H1 (cell line): Measurements from ENCODE around the gene NPIPA1. TPM values are rescaled to one million over a fixed set of nuclear protein-coding genes. Genes with fewer than 3 reads are reported as not detected.
A peak's percentile ranks its signal among the peaks of the same experiment; 100 is the strongest.
"Not testable (repeated sequence)": the region's sequence is repeated elsewhere in the genome, so short reads cannot be mapped to it uniquely, and the experiment has no call there.

Experiments
- CTCF ChIA-PET: fragments of 300-600 bp; sonication (Branson Sonifier 250); formaldehyde crosslinking; loops from one replicate; lab custom pipeline; 2021; ENCODE audit not compliant: partially characterized antibody; lab: Charles Lee
- POLR2A ChIA-PET: fragments of 300-600 bp; sonication (Branson Sonifier 250); formaldehyde crosslinking; loops from one replicate; lab custom pipeline; 2021; ENCODE audit warnings: inconsistent platforms; ENCODE audit not compliant: partially characterized antibody; lab: Charles Lee
- DNase-seq, 2 experiments: peaks; one replicate each; pipeline versions ENCODE4 v3.0.0 to v3.0.0-alpha.2; 2010 to 2022; ENCODE audit warnings: low spot score in 2 of 2, low read depth in 1 of 2, mixed read lengths in 1 of 2
- FAIRE-seq: peaks from 2 replicates; lab custom pipeline; 2011; peaks lifted over from hg19 to GRCh38; lab: Jason Lieb, UNC
- H2AFZ ChIP-seq: 2 replicates; pipeline ENCODE4 v1.8.1; 2012; ENCODE audit warnings: low read length, inconsistent platforms
- H2AK5ac ChIP-seq: 2 replicates; pipeline ENCODE4 v1.6.1; 2013; ENCODE audit warnings: low read depth, low read length
- H2BK120ac ChIP-seq: replicated peaks from 2 replicates; pipeline ENCODE3; 2013; ENCODE audit warnings: low read depth, low read length, inconsistent platforms
- H2BK12ac ChIP-seq: 2 replicates; pipeline ENCODE4 v1.6.1; 2013; ENCODE audit warnings: low read depth, low read length
- H2BK15ac ChIP-seq: 2 replicates; pipeline ENCODE4 v1.6.1; 2013; ENCODE audit warnings: low read length
- H2BK20ac ChIP-seq: 2 replicates; pipeline ENCODE4 v1.6.1; 2013; ENCODE audit warnings: low read length
- H2BK5ac ChIP-seq: 2 replicates; pipeline ENCODE4 v1.6.1; 2013; ENCODE audit warnings: low read depth, low read length
- H3K14ac ChIP-seq: 2 replicates; pipeline ENCODE4 v1.6.1; 2013; ENCODE audit warnings: inconsistent platforms; ENCODE audit not compliant: insufficient read length
- H3K18ac ChIP-seq: 2 replicates; pipeline ENCODE4 v1.6.1; 2013; ENCODE audit warnings: low read length; ENCODE audit errors: extremely low read depth
- H3K23ac ChIP-seq: 2 replicates; pipeline ENCODE4 v1.6.1; 2013; ENCODE audit warnings: inconsistent platforms; ENCODE audit not compliant: insufficient read length
- H3K23me2 ChIP-seq: 2 replicates; pipeline ENCODE4 v1.6.1; 2013; ENCODE audit warnings: low read depth, low read length
- H3K27ac ChIP-seq: 2 replicates; pipeline ENCODE4 v1.6.1; 2011; ENCODE audit warnings: low read depth, low read length, inconsistent platforms
- H3K27me3 ChIP-seq, 4 experiments: replicated peaks in 1 of 4; 1 replicate in 1 of 4; 2 replicates in 3 of 4; pipeline versions ENCODE4 v1.6.1 to v1.8.1; 2011 to 2013; ENCODE audit warnings: low read length in 3 of 4, mild to moderate bottlenecking in 3 of 4, inconsistent platforms in 2 of 4, mixed read lengths in 2 of 4, moderate library complexity in 1 of 4; ENCODE audit not compliant: control insufficient read depth in 3 of 4, insufficient read depth in 3 of 4; ENCODE audit errors: extremely low read depth in 1 of 4
- H3K36me3 ChIP-seq, 4 experiments: 2 replicates each; pipeline versions ENCODE4 v1.6.1 to v1.8.1; 2011 to 2013; ENCODE audit warnings: mild to moderate bottlenecking in 4 of 4, low read length in 3 of 4, moderate library complexity in 2 of 4, control low read depth in 1 of 4, inconsistent platforms in 1 of 4; ENCODE audit not compliant: insufficient read depth in 4 of 4, control insufficient read depth in 2 of 4
- H3K4ac ChIP-seq: replicated peaks from 2 replicates; pipeline ENCODE3; 2013; ENCODE audit warnings: low read length, low read depth, mixed read lengths, inconsistent platforms; ENCODE audit not compliant: insufficient read length
- H3K4me1 ChIP-seq, 4 experiments: replicated peaks in 1 of 4; 1 replicate in 1 of 4; 2 replicates in 3 of 4; pipeline versions ENCODE4 v1.6.1 to v1.8.1; 2011 to 2013; ENCODE audit warnings: low read length in 3 of 4, inconsistent platforms in 2 of 4, mixed read lengths in 1 of 4; ENCODE audit not compliant: insufficient read depth in 4 of 4, control insufficient read depth in 3 of 4
- H3K4me2 ChIP-seq, 2 experiments: 2 replicates each; pipeline versions ENCODE4 v1.6.1 to v1.8.1; 2011 to 2013; ENCODE audit warnings: low read depth in 2 of 2, low read length in 2 of 2, control low read depth in 1 of 2, inconsistent platforms in 1 of 2, mild to moderate bottlenecking in 1 of 2; ENCODE audit not compliant: insufficient read depth in 1 of 2
- H3K4me3 ChIP-seq, 4 experiments: fragments of 200-600, 300-600 bp in 1 of 4; sonication (generic), shearing (Covaris generic), sonication (Bioruptor Twin) in 1 of 4; 2 replicates each; pipeline versions ENCODE4 v1.5.1 to v1.8.1; 2011 to 2016; ENCODE audit warnings: low read length in 4 of 4, low read depth in 3 of 4, control low read depth in 2 of 4, inconsistent platforms in 2 of 4, mild to moderate bottlenecking in 2 of 4, mixed read lengths in 1 of 4, moderate library complexity in 1 of 4; ENCODE audit not compliant: insufficient read depth in 2 of 4; ENCODE audit errors: extremely low read depth in 1 of 4
- H3K56ac ChIP-seq: replicated peaks from 2 replicates; pipeline ENCODE3; 2013; ENCODE audit warnings: low read depth, mild to moderate bottlenecking, mixed read lengths, low read length, inconsistent platforms; ENCODE audit not compliant: insufficient read length
- H3K79me1 ChIP-seq: 2 replicates; pipeline ENCODE4 v1.6.1; 2013; ENCODE audit warnings: low read depth, low read length, control low read depth
- H3K79me2 ChIP-seq, 2 experiments: 2 replicates each; pipeline versions ENCODE4 v1.6.1 to v1.8.1; 2012 to 2013; ENCODE audit warnings: low read length in 2 of 2, mild to moderate bottlenecking in 2 of 2, inconsistent platforms in 1 of 2; ENCODE audit not compliant: insufficient read depth in 2 of 2, control insufficient read depth in 1 of 2
- H3K9ac ChIP-seq, 4 experiments: replicated peaks in 1 of 4; 1 replicate in 1 of 4; 2 replicates in 3 of 4; pipeline versions ENCODE4 v1.6.1 to v1.8.1; 2011 to 2013; ENCODE audit warnings: low read depth in 3 of 4, low read length in 3 of 4, control low read depth in 2 of 4, mild to moderate bottlenecking in 2 of 4, moderate library complexity in 2 of 4, inconsistent platforms in 1 of 4; ENCODE audit errors: extremely low read depth in 1 of 4
- H3K9me3 ChIP-seq, 2 experiments: 2 replicates each; pipeline versions ENCODE4 v1.6.1 to v1.8.1; 2012 to 2013; ENCODE audit warnings: mild to moderate bottlenecking in 2 of 2, moderate library complexity in 2 of 2, control low read depth in 1 of 2, inconsistent platforms in 1 of 2, low read depth in 1 of 2, low read length in 1 of 2, mixed read lengths in 1 of 2; ENCODE audit not compliant: insufficient read depth in 2 of 2
- H4K20me1 ChIP-seq, 2 experiments: replicated peaks in 1 of 2; 2 replicates each; pipeline versions ENCODE3 to v1.8.1; 2011 to 2013; ENCODE audit warnings: inconsistent platforms in 2 of 2, low read length in 2 of 2, mild to moderate bottlenecking in 1 of 2; ENCODE audit not compliant: insufficient read depth in 2 of 2, control insufficient read depth in 1 of 2
- H4K5ac ChIP-seq: 2 replicates; pipeline ENCODE4 v1.6.1; 2013; ENCODE audit warnings: low read length, low read depth, mixed read lengths, inconsistent platforms; ENCODE audit not compliant: insufficient read length
- H4K8ac ChIP-seq: 2 replicates; pipeline ENCODE4 v1.8.0; 2013; ENCODE audit warnings: mild to moderate bottlenecking, moderate library complexity, low read length, inconsistent platforms; ENCODE audit not compliant: insufficient read depth; ENCODE audit errors: extremely low read depth
- H4K91ac ChIP-seq: replicated peaks from 2 replicates; pipeline ENCODE3; 2013; ENCODE audit warnings: low read length, mixed read lengths, inconsistent platforms; ENCODE audit not compliant: insufficient read length
- WGBS, 2 experiments: shearing (Covaris generic) in 1 of 2; methylation state at CpG; one replicate each; pipeline versions ENCODE4 v1.1.6 to v1.1.7; 2013 to 2015; ENCODE audit warnings: low lambda C conversion rate in 2 of 2, mixed read lengths in 2 of 2, inconsistent platforms in 1 of 2, low coverage in 1 of 2, missing lambda C conversion rate in 1 of 2; ENCODE audit not compliant: insufficient replicate concordance in 2 of 2, insufficient coverage in 1 of 2, insufficient read length in 1 of 2; ENCODE audit errors: extremely low coverage in 1 of 2, missing lambda C conversion rate in 1 of 2; 5-methylcytosine and 5-hydroxymethylcytosine counted together
- polyA plus RNA-seq, 7 experiments: library from polyadenylated mRNA; depleted of rRNA in 3 of 7; stranded (reverse) in 5 of 7; unstranded in 2 of 7; fragments of >200 nt in 5 of 7; fragments of 200-250 nt in 2 of 7; gene quantifications; 1 replicate in 5 of 7; 2 replicates in 1 of 7; 4 replicates in 1 of 7; pipeline versions ENCODE4 v1.2.1 to v1.2.3, GENCODE V29; 2011 to 2013; ENCODE audit warnings: missing spikeins in 2 of 7, mixed read lengths in 2 of 7
- total RNA-seq: library from RNA; stranded (reverse); fragmentation: NEBNext Ultra II Directional; extraction: Animal tissue kit (Norgen Biotek cat#: 25700); gene quantifications from 2 replicates; pipeline ENCODE4 v1.2.1, GENCODE V29; 2021

Gene NPIPA1
- total and polyA plus RNA-seq, 2 of the 8 experiments (the other 6 are each of a cell fraction or from before 2014, with no cell fraction given) = 60.0 to 97.8 TPM

DNA sequence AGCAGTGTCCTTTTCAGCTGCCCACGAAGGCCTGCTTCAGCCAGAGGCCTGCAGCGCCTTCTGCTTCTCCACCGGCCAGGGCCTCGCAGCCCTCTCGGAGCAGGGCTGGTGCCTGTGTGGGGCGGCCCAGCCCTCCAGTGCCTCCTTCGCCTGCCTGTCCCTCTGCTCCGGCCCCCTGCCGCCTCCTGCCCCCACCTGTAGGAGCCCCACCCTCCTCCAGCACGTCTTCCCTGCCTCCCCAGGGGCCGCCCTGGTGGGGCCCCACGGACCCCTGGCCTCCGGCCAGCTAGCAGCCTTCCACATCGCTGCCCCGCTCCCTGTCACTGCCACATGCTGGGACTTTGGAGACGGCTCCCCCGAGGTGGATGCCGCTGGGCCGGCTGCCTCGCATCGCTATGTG is 18.7 kb upstream of the NPIPA1 start:
- not testable (repeated sequence) for H2BK20ac ChIP-seq, DNase-seq
- WGBS, 2 experiments = no CpG with 5 or more reads among the region's 21 CpGs

GRCh38 chr16:14919837-14920600 is 17.2 kb upstream of the NPIPA1 start:
- H3K4me1 ChIP-seq, H2BK5ac ChIP-seq, H3K4ac ChIP-seq, H3K56ac ChIP-seq, H3K18ac ChIP-seq, H3K27ac ChIP-seq, H2BK12ac ChIP-seq, H2BK120ac ChIP-seq, H3K79me1 ChIP-seq, H3K9me3 ChIP-seq, H2BK20ac ChIP-seq, H4K8ac ChIP-seq, H3K4me2 ChIP-seq, H3K23me2 ChIP-seq, FAIRE-seq, H2AFZ ChIP-seq, H3K4me3 ChIP-seq, H3K36me3 ChIP-seq, H3K79me2 ChIP-seq, CTCF ChIA-PET, H3K14ac ChIP-seq, H4K91ac ChIP-seq, POLR2A ChIA-PET, H4K20me1 ChIP-seq, H3K23ac ChIP-seq, H2AK5ac ChIP-seq, H3K27me3 ChIP-seq, H3K9ac ChIP-seq, H2BK15ac ChIP-seq, H4K5ac ChIP-seq: not testable (repeated sequence)
- WGBS, 2 experiments = 84% methylated on average over 8 of the region's 41 CpGs; no CpG with 5 or more reads in 1 of the 2 experiments
- peak in 1 of 2 experiments; percentile 33 for DNase-seq

More for the DNA sequence above, 18.7 kb upstream of the NPIPA1 start:
- H4K5ac ChIP-seq, H3K4me2 ChIP-seq, FAIRE-seq, H3K23ac ChIP-seq, H2BK15ac ChIP-seq, H3K4me3 ChIP-seq, H2BK120ac ChIP-seq, H4K8ac ChIP-seq, H3K36me3 ChIP-seq, H4K20me1 ChIP-seq, H3K79me1 ChIP-seq, H3K4me1 ChIP-seq, H3K14ac ChIP-seq, H2AFZ ChIP-seq, H3K9me3 ChIP-seq, H2BK5ac ChIP-seq, H3K56ac ChIP-seq, H3K9ac ChIP-seq, CTCF ChIA-PET, H3K79me2 ChIP-seq, H3K18ac ChIP-seq, H3K27me3 ChIP-seq, H2AK5ac ChIP-seq, H2BK12ac ChIP-seq, H3K4ac ChIP-seq, H3K27ac ChIP-seq, H4K91ac ChIP-seq, H3K23me2 ChIP-seq, POLR2A ChIA-PET: not testable (repeated sequence)
